K562 (cell line): Measurements from ENCODE around the gene NEU3. TPM values are rescaled to one million over a fixed set of nuclear protein-coding genes. Genes with fewer than 3 reads are reported as not detected.

ENCODE experiments used
- ATAC-seq: fragments of 200-7000 bp; cut with Tn5 transposase; 3 replicates; pipeline ENCODE4 v1.9.1; 2020; ENCODE audit warnings: moderate library complexity
- BruUV-seq: library from RNA; stranded (reverse); fragments of 400-500 nt; replicated peaks from 2 replicates; lab custom pipeline; 2021; lab: Mats Ljungman, UMichigan
- CTCF ChIA-PET: fragments of 300-600 bp; formaldehyde crosslinking; extraction: SDS; loops from one replicate; lab custom pipeline; 2021; ENCODE audit warnings: low intra/inter-chr PET ratio; lab: Yijun Ruan, JAX
- POLR2A ChIA-PET: fragments of 300-600, 350-650 bp; sonication (Branson Sonifier 250); formaldehyde crosslinking; extraction: SDS; loops from one replicate; lab custom pipeline; 2021; ENCODE audit warnings: antibody characterized with exemption, inconsistent platforms; lab: Yijun Ruan, JAX
- DNase-seq, 4 experiments: peaks; one replicate each; pipeline versions ENCODE4 v3.0.0 to v3.0.0-alpha.2; 2011 to 2018; ENCODE audit warnings: low spot score in 3 of 4, mixed read lengths in 3 of 4; ENCODE audit errors: extremely low read depth in 1 of 4
- FAIRE-seq: peaks from 2 replicates; lab custom pipeline; 2011; peaks lifted over from hg19 to GRCh38; lab: Jason Lieb, UNC
- H2AFZ ChIP-seq: 2 replicates; pipeline ENCODE4 v1.6.0; 2011; ENCODE audit warnings: low read depth, low read length, control low read depth, inconsistent platforms
- H3K27ac ChIP-seq: fragments of 200-600 bp; 3 replicates; pipeline ENCODE4 v1.8.0; 2011; ENCODE audit warnings: low read depth, mild to moderate bottlenecking, control low read depth, inconsistent platforms, low read length, moderate library complexity, mixed read lengths; ENCODE audit errors: extremely low read depth
- H3K27me3 ChIP-seq, 2 experiments: fragments of 300-600 bp in 1 of 2; 2 replicates in 1 of 2; 3 replicates in 1 of 2; pipeline versions ENCODE4 v1.6.0 to v1.8.0; 2011; ENCODE audit warnings: inconsistent platforms in 2 of 2, low read length in 2 of 2, mild to moderate bottlenecking in 1 of 2, mixed read lengths in 1 of 2, moderate library complexity in 1 of 2; ENCODE audit not compliant: control insufficient read depth in 2 of 2, insufficient read depth in 2 of 2
- H3K36me3 ChIP-seq: fragments of 300-600 bp; 3 replicates; pipeline ENCODE4 v1.8.0; 2011; ENCODE audit warnings: mild to moderate bottlenecking, low read length, inconsistent platforms; ENCODE audit not compliant: control insufficient read depth, insufficient read depth
- H3K4me1 ChIP-seq, 2 experiments: fragments of 200-600 bp in 1 of 2; replicated peaks in 1 of 2; 2 replicates in 1 of 2; 3 replicates in 1 of 2; pipeline versions ENCODE4 v1.5.1 to v1.8.0; 2011; ENCODE audit warnings: inconsistent platforms in 2 of 2, low read length in 2 of 2, mild to moderate bottlenecking in 1 of 2, mixed read lengths in 1 of 2, moderate library complexity in 1 of 2; ENCODE audit not compliant: control insufficient read depth in 2 of 2, insufficient read depth in 2 of 2
- H3K4me2 ChIP-seq: 2 replicates; pipeline ENCODE4 v1.6.1; 2011; ENCODE audit warnings: low read length, control low read depth, inconsistent platforms, mixed read lengths; ENCODE audit not compliant: insufficient read depth
- H3K4me3 ChIP-seq: fragments of 200-600 bp; sonication (generic), shearing (Covaris generic); 2 replicates; pipeline ENCODE4 v1.5.1; 2016; ENCODE audit warnings: control low read depth, inconsistent platforms
- H3K79me2 ChIP-seq: fragments of 200-600 bp; 3 replicates; pipeline ENCODE4 v1.8.0; 2011; ENCODE audit warnings: low read length, inconsistent platforms; ENCODE audit not compliant: control insufficient read depth, insufficient read depth
- H3K9ac ChIP-seq, 2 experiments: 2 replicates each; pipeline versions ENCODE4 v1.6.0 to v1.6.1; 2011; ENCODE audit warnings: low read depth in 2 of 2, low read length in 2 of 2, control low read depth in 1 of 2, inconsistent platforms in 1 of 2, mild to moderate bottlenecking in 1 of 2, mixed read lengths in 1 of 2; ENCODE audit not compliant: insufficient read depth in 1 of 2
- H3K9me1 ChIP-seq: one replicate; pipeline ENCODE4 v1.6.0; 2011; ENCODE audit warnings: inconsistent platforms, mild to moderate bottlenecking, low read length, moderate library complexity; ENCODE audit not compliant: control insufficient read depth, insufficient read depth
- H3K9me3 ChIP-seq: replicated peaks from 2 replicates; pipeline ENCODE4 v1.5.1; 2011; ENCODE audit warnings: low read depth, low read length, inconsistent platforms; ENCODE audit not compliant: control insufficient read depth, insufficient read depth
- H4K20me1 ChIP-seq: replicated peaks from 2 replicates; pipeline ENCODE4 v1.6.1; 2011; ENCODE audit warnings: low read length, inconsistent platforms, mixed read lengths; ENCODE audit not compliant: control insufficient read depth, insufficient read depth
- ATF1 ChIP-seq, 2 experiments: fragments of 450-650 bp in 1 of 2; IDR thresholded peaks; 2 replicates each; pipeline ENCODE4 v1.6.1; 2016; ENCODE audit warnings: missing compliant biosample characterization in 1 of 2, missing genetic modification characterization in 1 of 2
- BRCA1 ChIP-seq, 2 experiments: fragments of 450-650 bp in 1 of 2; sonication (generic) in 1 of 2; formaldehyde crosslinking in 1 of 2; IDR thresholded peaks; 2 replicates each; pipeline versions ENCODE4 v1.5.0 to v1.6.1; 2017 to 2020; ENCODE audit warnings: mild to moderate bottlenecking in 1 of 2, missing genetic modification reagents in 1 of 2
- JUN ChIP-seq, 2 experiments: sonication (generic) in 1 of 2; formaldehyde crosslinking in 1 of 2; IDR thresholded peaks; 2 replicates each; pipeline versions ENCODE4 v1.6.1 to v1.8.0; 2012 to 2022; ENCODE audit warnings: borderline replicate concordance in 2 of 2, mild to moderate bottlenecking in 2 of 2, improper control_type of control experiment in 1 of 2, low read depth in 1 of 2, low read length in 1 of 2, missing genetic modification reagents in 1 of 2
- POLR2AphosphoS5 ChIP-seq: IDR thresholded peaks from 2 replicates; pipeline ENCODE4 v1.6.1; 2011; ENCODE audit warnings: mild to moderate bottlenecking, low read depth, low read length, moderate library complexity; ENCODE audit not compliant: control insufficient read depth, insufficient read depth
- ZNF282 ChIP-seq: sonication (generic); formaldehyde crosslinking; IDR thresholded peaks from 2 replicates; pipeline ENCODE4 v1.8.1; 2023; ENCODE audit warnings: missing genetic modification reagents
- ZNF431 ChIP-seq: sonication (generic); formaldehyde crosslinking; IDR thresholded peaks from 2 replicates; pipeline ENCODE4 v1.8.0; 2022; ENCODE audit warnings: mild to moderate bottlenecking, missing genetic modification reagents
- ZNF76 ChIP-seq: fragments of 250-450 bp; sonication (Bioruptor Pico); IDR thresholded peaks from 2 replicates; pipeline ENCODE4 v1.4.0; 2020; ENCODE audit warnings: mild to moderate bottlenecking, moderate library complexity, borderline replicate concordance
- WGBS: fragments of 100-300 bp; shearing (Covaris generic); methylation state at CpG from one replicate; pipeline ENCODE4 v1.1.6; 2016; ENCODE audit warnings: low coverage, mixed read lengths; ENCODE audit not compliant: insufficient coverage; ENCODE audit errors: missing lambda C conversion rate; 5-methylcytosine and 5-hydroxymethylcytosine counted together
- in situ Hi-C: fragments of 300-500 bp; cut with MboI; formaldehyde crosslinking; loops from 4 replicates; pipeline ENCODE4 v1.15.0; 2018; ENCODE audit warnings: inconsistent platforms, mixed read lengths
- intact Hi-C: fragments of 100-400 bp; cut with micrococcal nuclease; formaldehyde crosslinking; loops from 2 replicates; pipeline ENCODE4 v1.14.2; 2022
- polyA plus RNA-seq, 8 experiments: library from polyadenylated mRNA; depleted of rRNA in 4 of 8; stranded (reverse) in 5 of 8; unstranded in 3 of 8; fragments of >200 nt; fragmentation: Nextera tagmentation in 2 of 8; fragmentation: Illumina TruSeq in 1 of 8; extraction: Ambion mirVana in 2 of 8; extraction: Trizol in 1 of 8; gene quantifications; 2 replicates each; pipeline versions ENCODE4 v1.2.1 to v1.2.3, GENCODE V29; 2011 to 2014; ENCODE audit warnings: inconsistent platforms in 1 of 8, missing spikeins in 1 of 8
- total RNA-seq, 7 experiments: library from RNA; depleted of rRNA in 6 of 7; stranded (reverse); fragments of >200 nt in 6 of 7; fragmentation: Illumina TruSeq in 2 of 7; extraction: Trizol in 2 of 7; gene quantifications; 2 replicates each; pipeline versions ENCODE4 v1.2.1 to v1.2.3, GENCODE V29; 2011 to 2021; ENCODE audit warnings: low replicate concordance in 1 of 7

NEU3 gene
- total and polyA plus RNA-seq, 9 of the 15 experiments (the other 6 are each of a cell fraction or from before 2014, with no cell fraction given), result 6.2 to 41.3 (median 31.1) TPM

- no peaks in the 10 kb centered on the region for H3K9me1 ChIP-seq
- no peak overlapping the region for H2AFZ ChIP-seq
- CTCF ChIA-PET, result no interaction called here
- H3K4me2 ChIP-seq, result no peak overlapping the region
- no peaks in the 10 kb centered on the region for H3K9me3 ChIP-seq
- TF ChIP-seq BRCA1 (IDR thresholded peaks at IDR 0.05) (no peak), BRCA1 (CRISPR knock-in tag; IDR thresholded peaks at IDR 0.05) (no peak), ZNF282 (no peak), ZNF431 (no peak)
- POLR2A ChIA-PET, result interaction anchor here (1.4 to 2.9 kb wide), 3 partner anchors 8 to 15 kb away, joined by 4 to 14 read pairs (median 10); partner anchors contain the start of gene NEU3
- no peak overlapping the region for H3K27ac ChIP-seq
- WGBS, result 83% methylated on average over 2 of the region's 2 CpGs
- ATAC-seq (no peak), DNase-seq (no peak), FAIRE-seq (no peak)
- intact Hi-C loops, result no loop called here
- H3K9ac ChIP-seq, result no peak overlapping the region
- no TSS peak for BruUV-seq
- in situ Hi-C loops, result no loop called here
- H3K79me2 ChIP-seq, result no peaks in the 10 kb centered on the region
- no peaks in the 10 kb centered on the region for H4K20me1 ChIP-seq
- peaks cover 34% of the 10 kb centered on the region for H3K36me3 ChIP-seq
- H3K4me1 ChIP-seq, result no peaks in the 10 kb centered on the region
- H3K27me3 ChIP-seq, result no peaks in the 10 kb centered on the region
- H3K4me3 ChIP-seq, result no peak overlapping the region
Observed at GRCh38 chr11:74980634-74981033, 8.1 kb upstream of the NEU3 start.

DNA sequence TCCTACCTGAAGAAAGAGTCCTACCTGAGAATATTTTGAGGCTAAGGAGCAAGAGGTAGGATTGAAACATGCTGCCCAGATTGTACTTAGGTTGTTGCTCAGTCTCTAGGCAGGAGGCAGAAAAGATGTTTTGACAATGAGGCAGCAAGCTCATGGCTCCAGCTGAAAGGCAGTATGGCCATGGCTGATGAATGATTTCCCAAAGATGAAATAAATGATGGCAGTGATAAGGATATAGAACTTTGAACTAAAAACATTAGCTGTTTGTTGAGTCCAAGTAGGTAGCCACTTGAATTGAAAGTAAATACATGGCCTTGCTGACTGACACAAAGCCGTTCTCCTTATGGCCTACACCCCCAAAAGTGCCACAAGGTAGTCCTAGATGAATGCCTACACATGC is 6.8 kb upstream of the NEU3 start:
- TF ChIP-seq POLR2AphosphoS5 (0 out of 2 replicates have a peak, but pooled peaks have one; percentile 43), ZNF76 (CRISPR knock-in tag) (no peak), ATF1 (CRISPR knock-in tag; IDR thresholded peaks at IDR 0.05) (no peak), ATF1 (tag; IDR thresholded peaks at IDR 0.05) (no peak), JUN (IDR thresholded peaks at IDR 0.05; ENCODE audit: borderline replicate concordance, low read depth, low read length) (no peak), JUN (CRISPR knock-in tag; IDR thresholded peaks at IDR 0.05; ENCODE audit: borderline replicate concordance) (no peak)
- TF ChIP-seq, all 486 proteins: peak for 1
- no peak for ATAC-seq
- no peak overlapping the region for H3K9ac ChIP-seq
- peaks cover 23% of the 10 kb centered on the region for H3K36me3 ChIP-seq
- ChIA-PET POLR2A (interaction anchor here (0.6 to 2.9 kb wide), 5 partner anchors 12 to 370 kb away, joined by 3 to 10 read pairs (median 3); no protein-coding TSS in a partner anchor), CTCF (no interaction called here)
- FAIRE-seq, result no peak
- H3K4me2 ChIP-seq, result no peak overlapping the region
- no peaks in the 10 kb centered on the region for H3K4me1 ChIP-seq
- H4K20me1 ChIP-seq, result no peaks in the 10 kb centered on the region
- in situ Hi-C loops, result no loop called here
- H3K4me3 ChIP-seq, result no peak overlapping the region
- WGBS, result 45% methylated on average over 1 of the region's 1 CpG
- no peak overlapping the region for H2AFZ ChIP-seq
- no peaks in the 10 kb centered on the region for H3K9me3 ChIP-seq
- H3K27me3 ChIP-seq, result no peaks in the 10 kb centered on the region
- H3K9me1 ChIP-seq, result no peaks in the 10 kb centered on the region
- no peak for DNase-seq
- intact Hi-C loops, result no loop called here
- no peak overlapping the region for H3K27ac ChIP-seq
- no peaks in the 10 kb centered on the region for H3K79me2 ChIP-seq
- BruUV-seq, result no TSS peak
